SK-N-MC (cell line): ENCODE results near the gene SEC31B.

Experiments used
- EZH2 ChIP-seq: fragments of 200-600 bp; sonication (generic); IDR thresholded peaks from one replicate; pipeline ENCODE4 v1.6.1; 2017; ENCODE audit warnings: antibody characterized with exemption
- FOXP2 ChIP-seq: optimal IDR thresholded peaks from 2 replicates; pipeline ENCODE3; 2011; ENCODE audit warnings: mild to moderate bottlenecking, moderate library complexity; ENCODE audit not compliant: insufficient read depth; ENCODE audit errors: extremely low read length, control extremely low read depth
- POLR2AphosphoS5 ChIP-seq: IDR thresholded peaks from 2 replicates; pipeline ENCODE4 v1.6.1; 2012; ENCODE audit warnings: mild to moderate bottlenecking, low read depth, low read length, borderline replicate concordance

DNA sequence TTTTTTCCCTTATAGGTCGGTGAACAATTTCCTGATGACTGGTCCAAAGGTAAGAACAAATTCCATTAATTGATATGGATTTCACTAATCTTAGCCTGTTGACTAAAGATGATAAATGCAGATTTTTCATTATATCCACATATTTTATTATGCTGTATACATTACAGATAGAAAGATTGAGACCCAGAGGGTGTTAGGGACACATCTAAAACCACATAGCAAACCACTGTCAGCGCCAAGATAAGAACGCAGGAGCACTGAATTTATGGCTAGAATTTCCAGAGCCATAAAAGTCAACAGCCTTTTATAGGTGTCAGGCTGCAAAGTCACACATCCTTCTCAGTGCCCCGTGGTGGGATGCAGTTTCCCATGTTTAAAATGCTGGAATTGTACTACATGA, 40.6 kb downstream of the SEC31B start:
- no peak for TF ChIP-seq EZH2
- no peak for TF ChIP-seq POLR2AphosphoS5
- TF ChIP-seq FOXP2 = no peak
